Measurements from ENCODE around the gene LYZL1.
"Not testable (repeated sequence)": the region's sequence is repeated elsewhere in the genome, so short reads cannot be mapped to it uniquely, and the experiment has no call there.

LYZL1 gene

DNA sequence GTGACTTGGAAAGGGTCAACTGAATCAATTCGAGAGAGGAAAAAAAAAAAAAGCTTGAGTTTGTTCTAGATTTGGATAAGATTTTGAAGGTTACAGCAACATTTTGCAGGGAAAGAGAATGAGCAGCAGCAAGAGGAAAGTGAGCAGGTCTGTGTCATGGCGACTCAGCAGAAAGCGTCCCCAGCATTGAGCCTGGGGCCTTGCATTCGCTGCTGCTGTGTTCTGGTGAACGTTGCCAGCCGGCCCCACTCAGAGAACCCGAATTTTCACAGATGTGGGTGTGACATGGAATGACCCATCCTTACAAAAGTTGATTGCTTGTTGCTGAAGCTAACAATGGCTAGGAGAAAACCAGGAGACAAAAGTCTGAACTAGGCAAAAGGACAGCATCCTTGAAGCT lies 21.6 kb downstream of the LYZL1 start:
- not testable (repeated sequence) for DNase-seq

DNA sequence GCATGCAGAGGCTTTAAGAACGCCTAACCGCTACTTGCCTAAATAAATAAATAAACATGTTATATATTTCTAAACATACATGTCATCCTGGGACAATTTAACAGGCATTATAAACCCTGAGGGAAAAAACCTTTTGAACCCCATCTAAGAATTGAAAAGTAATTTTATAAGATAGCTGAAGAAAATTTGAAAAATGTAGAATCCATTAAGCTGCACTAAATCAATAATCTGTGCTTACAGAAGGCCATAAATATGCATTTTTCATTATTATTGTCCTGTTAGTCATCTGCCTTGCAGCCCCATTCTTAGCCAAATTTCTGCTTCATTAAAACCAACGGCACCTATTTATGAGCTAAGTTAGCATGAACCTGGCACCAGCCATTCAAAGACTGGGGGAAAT lies 24.2 kb downstream of the LYZL1 start:
- DNase-seq, result no peak

DNA sequence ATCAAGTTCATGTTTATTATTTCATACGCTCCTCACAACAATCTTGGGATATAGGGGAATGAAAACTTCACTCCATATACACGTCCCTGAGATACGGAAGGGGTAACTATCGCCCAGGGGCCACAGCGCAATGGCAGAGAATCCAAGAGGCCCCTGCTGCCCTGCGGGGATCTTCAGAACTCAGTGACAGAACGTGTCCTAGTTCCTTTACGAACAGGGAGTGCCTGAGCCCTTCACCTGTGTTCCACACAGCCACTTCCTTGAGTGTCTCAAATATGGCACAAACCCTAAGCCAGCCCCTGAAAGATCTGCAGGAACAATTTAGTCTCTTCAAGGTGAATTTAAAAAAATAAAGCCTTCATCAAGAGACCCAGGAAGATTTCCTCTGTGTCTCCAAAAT lies 25.9 kb downstream of the LYZL1 start:
- no peak for DNase-seq

DNA sequence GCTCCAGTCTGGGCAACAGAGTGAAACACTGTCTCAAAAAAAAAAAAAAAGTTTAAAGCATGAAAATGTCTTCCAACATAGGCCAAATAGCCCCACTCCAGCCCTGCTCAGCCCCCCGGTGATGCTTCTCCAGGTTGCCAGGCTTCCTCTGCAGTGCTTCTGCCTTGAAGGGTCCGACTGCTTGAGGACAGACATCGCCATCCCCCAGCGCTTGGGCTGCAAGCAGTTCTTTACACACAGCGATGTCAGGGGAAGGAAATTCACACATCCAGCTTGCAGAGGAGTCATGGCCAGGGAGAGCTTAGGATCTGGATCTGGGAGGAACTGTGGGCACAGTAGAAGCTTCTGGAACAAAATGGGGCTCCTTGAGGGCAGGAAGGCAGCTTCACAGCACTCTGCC lies 26.9 kb downstream of the LYZL1 start:
- DNase-seq, result no peak

DNA sequence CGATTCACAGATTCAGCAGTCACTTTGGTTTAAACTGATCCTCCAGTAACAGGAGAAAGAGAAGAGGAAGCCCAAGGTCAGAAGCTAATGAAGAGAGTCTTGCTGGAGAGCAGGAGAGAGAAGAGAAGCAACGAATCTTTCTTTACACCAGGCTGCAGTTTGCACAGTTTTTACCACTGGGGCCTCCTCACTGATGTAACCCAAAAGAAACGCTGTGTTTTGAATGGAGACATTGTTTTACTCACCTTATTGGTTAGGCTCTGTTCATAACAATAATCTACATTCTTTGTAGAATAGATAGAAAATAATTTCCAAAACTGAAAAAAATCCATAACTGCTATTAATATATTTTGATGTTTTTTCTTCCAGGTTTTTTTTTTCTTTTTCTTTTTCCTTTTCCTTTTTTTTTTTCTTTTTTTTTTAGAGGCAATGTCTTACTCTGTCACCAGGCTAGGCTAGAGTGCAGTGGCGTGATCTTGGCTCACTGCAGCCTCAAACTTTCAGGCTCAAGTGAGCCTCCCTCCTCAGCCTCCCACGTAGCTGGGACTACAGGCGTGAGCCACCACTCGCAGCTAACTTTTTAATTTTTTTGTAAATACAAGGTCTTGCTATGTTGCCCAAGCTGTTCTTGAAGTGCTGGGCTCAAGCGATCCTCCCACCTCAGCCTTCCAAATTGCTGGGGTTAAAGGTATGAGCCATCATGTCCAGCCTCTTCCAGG lies 27.6 kb downstream of the LYZL1 start:
- no peak for DNase-seq

DNA sequence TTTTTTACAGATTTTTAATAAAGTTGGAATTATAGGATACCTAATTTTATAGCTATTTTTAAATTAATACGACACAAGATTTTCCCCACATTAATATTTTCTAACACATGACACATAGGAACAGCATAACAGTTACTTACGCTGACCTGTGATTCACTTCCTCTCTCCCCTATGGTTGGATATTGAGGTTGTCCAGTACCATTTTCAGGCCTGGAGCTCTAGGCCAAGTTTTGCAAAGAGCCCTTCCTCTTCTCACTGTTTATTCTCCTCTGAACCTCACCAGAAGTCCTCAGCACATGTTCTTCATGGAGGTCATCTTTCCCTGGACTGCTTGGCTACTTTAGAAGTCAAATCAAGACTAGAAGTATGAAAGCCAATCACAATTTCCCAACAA lies 28.2 kb downstream of the LYZL1 start:
- DNase-seq, result no peak

DNA sequence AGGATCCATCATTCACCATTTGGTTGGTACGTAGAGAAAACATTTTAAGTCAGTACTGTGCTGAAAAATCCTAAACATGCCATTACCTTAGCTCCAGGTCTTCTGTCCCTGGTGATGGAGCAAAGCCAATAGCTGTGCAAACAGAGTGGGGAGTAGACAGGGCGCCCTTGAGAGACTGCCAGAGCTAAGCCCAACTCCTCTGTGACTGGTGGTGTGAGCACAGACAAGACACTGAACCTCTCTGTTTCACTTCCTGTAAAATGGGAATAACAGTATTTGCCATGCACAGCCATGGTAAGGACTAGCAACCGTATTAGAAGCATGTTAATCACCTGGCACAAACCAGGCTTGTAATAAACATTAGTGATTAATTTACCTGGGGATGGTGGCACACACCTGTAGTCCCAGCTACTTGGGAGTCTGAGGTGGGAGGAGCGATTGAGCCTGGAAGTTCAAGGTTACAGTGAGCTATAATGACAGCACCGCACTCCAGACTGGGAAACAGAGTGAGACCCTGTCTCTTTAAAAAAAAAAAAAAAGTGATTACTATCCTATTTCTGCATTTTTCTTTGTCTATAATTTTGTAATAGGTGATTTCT lies 28.7 kb downstream of the LYZL1 start:
- no peak for DNase-seq

DNA sequence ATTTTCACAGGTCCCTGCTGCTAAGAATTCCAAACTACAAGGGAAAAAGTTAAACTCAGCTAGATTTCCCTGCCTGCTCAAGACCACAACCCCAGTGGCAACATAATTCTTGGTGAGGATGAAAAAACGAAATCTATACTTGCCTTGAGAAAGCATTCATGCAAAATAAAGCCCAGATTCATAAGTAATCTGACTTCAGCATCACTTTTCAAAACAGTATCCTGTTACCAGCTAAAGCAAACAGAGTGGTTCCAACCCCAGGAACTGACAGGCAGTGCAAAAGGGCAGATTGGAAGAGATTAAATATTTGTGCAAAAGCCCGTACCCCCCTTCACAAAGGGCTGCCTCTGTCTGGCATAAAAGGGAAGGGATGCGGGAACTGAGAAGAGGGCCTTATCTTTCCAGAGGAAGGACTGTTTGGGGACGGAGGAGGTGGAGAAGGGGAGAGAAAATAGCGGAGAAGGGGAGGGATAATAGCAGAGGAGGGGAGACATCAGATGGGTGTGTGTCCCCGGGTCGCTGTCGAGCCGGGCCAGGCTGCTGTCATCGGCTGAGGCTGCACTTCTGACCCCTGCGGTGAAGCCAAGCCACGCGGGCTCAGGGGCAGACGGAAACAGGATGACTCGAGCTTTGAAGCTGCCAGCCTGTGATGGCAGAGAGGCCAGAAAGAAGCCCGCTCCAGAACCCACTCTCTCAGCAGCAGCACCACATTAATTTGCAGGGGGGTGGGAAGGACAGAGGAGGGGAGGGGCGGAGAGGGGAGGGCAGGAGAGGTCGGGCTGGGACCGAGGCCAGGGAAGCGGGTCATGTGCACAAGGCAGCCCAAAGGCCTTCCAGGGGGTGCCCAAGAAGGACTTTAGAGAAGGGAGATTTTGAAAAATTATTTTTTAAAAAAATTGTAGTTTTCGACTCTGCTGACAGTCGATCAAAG lies 29.5 kb downstream of the LYZL1 start:
- not testable (repeated sequence) for DNase-seq

DNA sequence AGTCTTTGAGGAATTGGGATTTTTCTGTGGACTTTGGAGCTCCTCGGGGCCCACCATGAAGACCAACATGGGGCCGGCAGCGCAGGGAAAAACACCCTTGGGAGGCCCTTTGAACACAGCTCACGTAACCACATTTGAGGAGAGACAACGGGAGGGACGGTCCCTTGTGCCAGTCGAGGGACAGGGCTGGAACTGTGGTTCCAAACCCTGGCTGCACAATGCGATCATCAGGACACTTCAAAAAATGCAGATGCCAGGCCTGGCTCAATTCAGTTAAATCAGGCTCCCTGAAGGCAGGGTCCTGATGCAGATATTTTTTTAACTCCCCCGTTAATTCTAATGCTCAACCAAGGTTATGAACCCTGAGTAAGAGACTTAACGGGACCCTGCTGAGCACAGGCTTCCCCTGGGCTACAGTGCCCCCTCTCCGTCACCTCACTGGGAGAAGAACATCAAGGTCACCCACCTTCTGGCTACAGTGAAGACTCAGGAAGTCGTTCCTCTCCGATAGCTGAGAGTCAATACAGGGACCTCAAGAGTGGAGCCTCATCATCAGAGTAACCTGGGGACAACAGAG lies 30.4 kb downstream of the LYZL1 start:
- no peak for DNase-seq

DNA sequence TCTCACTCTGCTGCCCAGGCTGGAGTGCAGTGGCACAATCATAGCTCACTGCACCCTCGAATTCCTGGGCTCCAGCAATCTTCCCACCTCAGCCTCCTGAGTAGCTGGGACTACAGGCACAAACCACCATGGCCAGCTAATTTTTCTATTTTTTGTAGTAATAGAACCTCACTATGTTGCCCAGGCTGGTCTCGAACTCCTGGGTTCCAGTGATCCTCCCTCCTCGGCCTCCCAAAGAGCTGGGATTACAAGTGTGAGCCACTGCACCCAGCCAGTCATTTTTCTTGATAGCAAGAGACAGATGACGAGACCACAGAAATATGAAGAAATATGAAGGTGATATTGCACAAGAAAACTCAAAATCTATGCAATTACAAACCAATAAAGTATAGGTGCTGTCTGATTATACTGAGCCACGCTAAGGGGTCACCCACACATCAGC lies 31.8 kb downstream of the LYZL1 start:
- DNase-seq, result not testable (repeated sequence)

DNA sequence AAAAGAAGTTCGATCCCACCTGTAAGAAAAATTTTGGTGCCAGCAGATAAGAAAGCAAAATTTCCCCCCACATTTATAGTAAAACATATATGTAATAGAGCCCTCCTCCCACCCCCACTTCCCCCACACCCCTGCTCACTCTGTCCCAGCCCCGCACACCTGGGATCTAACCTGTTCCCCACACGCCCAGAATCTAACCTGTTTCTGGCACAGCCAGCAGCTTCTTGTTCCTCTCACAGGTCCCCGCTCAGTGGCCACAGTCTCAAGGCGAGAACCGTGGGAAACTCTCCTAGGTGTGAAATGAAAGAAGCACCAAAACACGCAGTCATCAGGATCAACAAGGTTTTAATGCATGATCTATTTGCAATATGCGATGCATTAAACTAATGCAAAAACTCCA lies 32.8 kb downstream of the LYZL1 start:
- no peak for DNase-seq

DNA sequence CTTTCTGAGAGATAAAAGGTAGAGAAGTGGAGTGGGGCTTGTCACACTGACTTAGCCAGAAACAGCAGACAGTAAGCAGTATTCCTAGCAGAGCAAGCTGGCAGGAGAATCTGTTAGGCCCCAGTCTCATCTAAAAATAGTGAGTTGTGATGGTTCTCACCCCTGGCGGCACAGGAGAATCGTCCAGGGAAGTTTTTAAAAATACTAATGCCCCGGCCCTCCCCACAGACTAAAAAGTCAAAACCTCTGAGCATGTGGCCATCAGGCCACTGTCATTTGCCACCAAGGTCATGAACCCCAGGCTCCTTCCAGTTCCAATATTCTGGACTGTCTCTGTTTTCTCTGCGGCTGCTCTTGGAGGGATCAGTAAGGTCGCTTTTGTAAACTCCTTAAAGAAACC lies 34.0 kb downstream of the LYZL1 start:
- no peak for DNase-seq

DNA sequence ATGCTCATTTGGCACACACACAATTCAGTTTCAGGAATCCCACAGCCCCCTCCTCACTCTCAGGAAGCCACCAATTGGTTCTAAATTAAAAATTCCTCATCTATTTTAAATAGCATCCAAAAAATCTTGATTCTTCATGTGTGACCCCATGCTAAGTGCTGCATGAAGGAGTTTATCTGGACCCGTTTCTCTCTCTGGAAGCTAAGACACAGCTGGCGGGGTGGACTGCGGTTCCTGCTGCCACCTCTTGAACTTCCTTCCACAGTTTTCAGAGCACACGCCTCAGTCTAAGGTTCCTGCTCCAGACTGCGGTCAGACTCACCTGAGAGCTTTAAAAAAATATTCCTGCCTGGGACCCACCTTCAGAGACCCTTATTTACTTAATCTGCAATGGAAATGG lies 34.5 kb downstream of the LYZL1 start:
- DNase-seq, result no peak

DNA sequence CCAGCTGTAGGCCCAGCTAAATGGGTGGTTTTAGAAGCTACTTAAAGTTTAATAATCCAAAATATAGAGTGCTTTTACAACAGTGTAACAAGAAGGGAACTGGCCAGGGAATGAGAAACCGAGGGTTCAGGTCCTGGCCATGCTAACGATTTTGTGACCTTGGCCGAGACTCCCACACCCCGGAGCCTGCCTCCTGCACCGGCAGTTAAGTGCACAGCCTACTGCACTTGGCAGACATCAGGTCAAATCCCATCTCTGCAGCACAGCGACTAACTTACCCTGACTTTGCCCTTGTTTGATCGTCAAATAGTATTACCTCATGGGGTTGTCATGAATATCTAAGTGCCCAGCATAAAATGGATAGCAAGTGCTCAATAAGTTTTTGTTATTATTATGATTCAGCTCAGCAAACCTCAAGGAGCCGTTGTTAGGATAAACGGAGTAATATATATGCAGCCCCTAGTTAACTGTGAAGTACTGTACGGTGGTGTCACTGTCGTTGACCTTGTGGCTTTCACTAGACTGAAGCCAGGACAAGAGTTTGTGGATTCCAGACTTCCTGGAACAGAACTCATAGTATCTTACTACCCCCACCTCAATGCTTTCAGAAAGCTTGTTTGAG lies 35.5 kb downstream of the LYZL1 start:
- no peak for DNase-seq

DNA sequence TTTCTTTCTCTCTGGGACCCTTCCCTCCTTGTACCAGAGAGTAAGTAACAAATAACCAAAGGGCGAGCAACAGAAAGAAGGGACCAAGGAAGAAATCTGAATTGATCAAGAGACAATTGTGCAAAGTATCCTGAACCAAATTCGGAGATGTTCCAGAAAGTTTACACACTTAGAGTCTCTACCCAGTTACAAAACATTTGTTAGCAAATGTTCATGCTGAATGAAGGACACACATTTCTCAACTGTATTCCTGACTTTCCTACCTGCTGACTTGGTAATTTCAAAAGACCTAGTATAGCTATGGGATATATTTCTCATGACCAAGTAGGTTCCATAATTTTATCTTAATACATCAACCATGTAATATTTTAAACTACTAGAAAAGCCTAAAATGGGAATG lies 37.4 kb downstream of the LYZL1 start:
- no peak for DNase-seq

DNA sequence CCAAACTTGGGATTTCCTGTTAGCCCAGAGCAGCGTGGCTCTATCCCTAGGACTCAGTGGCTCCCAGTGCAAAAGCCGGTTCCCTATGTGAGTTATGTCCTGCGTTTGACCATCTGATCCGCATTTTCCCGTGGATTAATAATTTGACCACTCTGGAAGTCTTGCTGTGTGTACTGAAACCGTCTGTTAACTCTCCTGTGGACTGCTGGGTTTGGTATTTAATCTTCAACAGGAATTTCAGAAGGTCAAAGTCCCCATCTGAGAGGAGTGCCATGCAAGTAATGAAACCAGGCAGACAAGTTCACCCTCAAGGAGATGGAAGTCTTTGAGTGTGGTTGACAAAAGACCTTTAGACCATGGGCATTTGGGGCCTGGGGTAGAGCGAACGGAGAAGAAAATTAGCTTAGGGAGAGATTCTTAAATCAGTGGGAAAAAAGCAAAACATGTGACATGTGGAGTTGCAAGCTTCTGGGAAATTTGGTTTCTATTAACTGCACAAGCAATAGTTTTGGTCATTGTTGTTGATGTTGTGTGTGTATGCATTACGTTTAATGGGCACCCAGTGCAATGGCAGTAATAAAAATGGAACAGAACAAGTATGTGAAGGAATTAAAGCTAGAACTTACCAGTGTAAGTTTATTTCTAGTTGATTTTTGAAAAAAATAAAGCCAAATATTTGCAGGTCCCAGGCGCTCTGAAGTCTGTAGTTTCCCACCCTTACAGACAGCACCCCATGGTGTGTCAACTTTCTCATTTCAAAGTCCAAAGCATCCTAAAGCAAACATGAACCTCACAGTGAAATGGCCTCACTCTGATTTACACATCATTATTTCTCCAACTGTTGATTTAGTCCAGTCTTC lies 38.2 kb downstream of the LYZL1 start:
- DNase-seq, result no peak

DNA sequence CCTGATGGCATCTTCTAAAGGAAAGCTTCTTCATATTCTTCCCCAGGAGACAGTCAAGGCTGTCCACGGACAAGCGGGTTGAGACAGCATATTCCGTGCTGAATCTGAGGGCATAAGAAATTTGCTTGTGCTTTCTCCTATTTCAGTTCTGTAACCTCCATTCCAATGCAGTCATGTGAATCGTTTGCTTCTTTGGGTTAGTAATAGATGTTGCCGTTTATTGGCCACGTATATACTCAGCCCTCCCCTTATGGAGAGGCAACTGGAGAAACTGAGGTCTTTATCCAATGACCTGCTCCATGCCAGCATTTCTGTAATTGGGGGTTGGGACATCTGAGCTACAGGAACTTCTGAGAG lies 38.9 kb downstream of the LYZL1 start:
- no peak for DNase-seq

DNA sequence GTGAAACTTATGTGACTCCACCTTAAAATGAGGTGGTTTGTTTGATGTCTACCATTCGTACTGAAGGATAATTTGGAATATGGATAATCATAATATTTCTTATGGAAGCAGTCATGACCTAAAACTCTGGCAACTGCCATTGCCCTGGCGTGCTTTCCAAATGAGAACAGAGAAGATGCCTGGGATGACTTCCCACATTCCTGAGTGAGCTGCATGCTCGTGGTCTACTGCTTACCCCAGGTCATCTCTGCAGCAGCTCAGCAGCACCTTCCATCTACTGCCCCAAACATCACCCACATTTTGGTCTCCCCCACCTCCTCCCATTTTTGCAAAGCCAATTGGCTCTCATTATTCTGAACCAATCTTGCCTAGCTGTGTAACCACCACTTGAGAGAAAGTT lies 40.1 kb downstream of the LYZL1 start:
- no peak for DNase-seq

DNA sequence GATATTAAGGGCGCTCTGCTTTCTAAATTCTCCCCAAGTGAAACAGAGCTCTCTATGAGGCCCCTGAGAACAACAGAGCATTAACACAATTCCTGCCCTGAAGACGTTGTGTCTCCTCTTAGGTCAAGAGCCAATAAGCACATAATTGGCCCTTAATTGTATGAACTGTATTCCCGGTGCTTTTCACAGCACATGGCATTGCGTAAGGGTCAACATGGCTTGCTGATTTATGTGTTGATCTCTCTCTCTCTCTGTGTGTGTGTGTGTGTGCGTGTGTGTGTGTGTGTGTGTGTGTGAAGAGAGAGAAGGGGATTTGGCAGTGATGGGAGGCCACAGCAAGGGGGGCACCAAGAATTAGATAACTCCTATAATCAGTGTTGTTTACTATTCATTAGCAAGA lies 40.5 kb downstream of the LYZL1 start:
- DNase-seq, result no peak

DNA sequence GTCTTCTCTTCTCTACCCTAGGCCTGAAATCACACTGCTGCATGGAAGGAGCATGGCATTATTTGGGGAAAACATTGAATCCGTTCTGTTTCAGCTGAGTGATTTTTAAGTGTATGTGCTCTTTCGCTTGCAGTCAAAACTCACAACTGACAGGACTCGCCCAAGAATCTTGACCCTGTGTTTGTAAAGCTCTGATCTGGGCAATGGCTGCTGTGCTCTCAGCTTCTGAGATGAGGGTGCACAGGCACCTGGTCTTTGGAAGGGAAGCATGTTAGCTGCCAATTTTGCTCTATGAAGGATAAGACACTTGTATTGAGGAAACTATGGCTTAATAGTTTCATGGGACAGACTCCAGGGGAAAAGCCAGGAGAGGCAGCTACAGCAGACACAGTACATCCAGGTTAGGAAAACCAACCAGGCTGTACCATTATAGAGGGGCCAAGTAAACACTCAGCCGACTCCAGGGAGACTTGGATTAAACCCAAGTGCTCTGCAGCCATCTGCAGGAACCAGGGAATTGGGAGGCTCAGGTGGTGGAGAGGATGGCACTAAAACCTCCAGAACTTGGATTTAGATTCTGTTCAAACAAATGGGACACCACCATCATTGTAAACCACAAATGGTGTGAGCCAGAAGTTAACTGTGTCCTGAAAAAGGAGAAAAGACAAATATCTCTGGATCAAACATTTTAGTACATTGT lies 43.3 kb downstream of the LYZL1 start:
- DNase-seq, result no peak

DNA sequence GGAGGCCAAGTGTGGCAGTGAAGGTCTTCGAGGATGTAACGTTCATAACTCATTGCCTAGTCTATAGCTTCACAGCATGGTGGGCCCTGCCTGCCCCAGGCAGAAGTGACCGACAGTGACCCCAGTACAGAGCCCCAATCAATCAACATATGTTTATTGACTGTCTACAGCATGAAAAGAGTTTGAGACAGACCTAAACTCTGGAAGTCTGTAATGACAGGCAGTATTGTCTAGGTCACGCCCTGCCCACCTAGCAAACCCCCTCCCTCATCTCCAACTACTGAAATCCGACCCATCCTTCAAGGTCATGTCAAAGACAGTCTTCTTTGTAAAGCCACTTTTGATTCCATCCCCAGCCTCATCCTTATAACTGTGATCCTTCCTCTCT lies 43.9 kb downstream of the LYZL1 start:
- no peak for DNase-seq

DNA sequence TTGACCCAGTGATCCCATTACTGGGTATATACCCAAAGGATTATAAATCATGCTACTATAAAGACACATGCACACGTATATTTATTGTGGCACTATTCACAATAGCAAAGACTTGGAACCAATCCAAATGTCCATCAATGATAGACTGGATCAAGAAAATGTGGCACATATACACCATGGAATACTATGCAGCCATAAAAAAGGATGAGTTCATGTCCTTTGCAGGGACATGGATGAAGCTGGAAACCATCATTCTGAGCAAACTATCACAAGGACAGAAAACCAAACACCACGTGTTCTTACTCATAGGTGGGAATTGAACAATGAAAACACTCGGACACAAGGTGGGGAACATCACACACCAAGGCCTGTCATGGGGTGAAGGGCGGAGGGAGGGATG lies 48.7 kb downstream of the LYZL1 start:
- not testable (repeated sequence) for DNase-seq

Measured in CD4-positive, alpha-beta T cell treated with Interleukin-12 subunit alpha and Interleukin-12 subunit beta, for 1 hour (primary cell).